ENCODE results near the gene PRR16. TPM values are rescaled to one million over a fixed set of nuclear protein-coding genes. Genes with fewer than 3 reads are reported as not detected.
"Not testable (repeated sequence)": the region's sequence is repeated elsewhere in the genome, so short reads cannot be mapped to it uniquely, and the experiment has no call there.

The PRR16 gene
- total RNA-seq, 4 donors from 2014 or later: 1.9 to 8.6 (median 2.8) TPM

GRCh38 chr5:120451445-120451844 is 12.7 kb upstream of the PRR16 start:
- Histone ChIP-seq H3K27ac (no peak overlapping the region), H3K9me3 (no peaks in the 10 kb centered on the region), H3K4me1 (peaks cover 6 to 11% of the 10 kb centered on the region in 2 donors), H3K27me3 (no peaks in the 10 kb centered on the region), H3K4me3 (replicated peaks in 1 of 3) (no peak overlapping the region), H3K36me3 (no peaks in the 10 kb centered on the region)
- DNase-seq: no peak
- intact Hi-C loops (cut with DNase I): no loop called here
- TF ChIP-seq, protein P1, sequence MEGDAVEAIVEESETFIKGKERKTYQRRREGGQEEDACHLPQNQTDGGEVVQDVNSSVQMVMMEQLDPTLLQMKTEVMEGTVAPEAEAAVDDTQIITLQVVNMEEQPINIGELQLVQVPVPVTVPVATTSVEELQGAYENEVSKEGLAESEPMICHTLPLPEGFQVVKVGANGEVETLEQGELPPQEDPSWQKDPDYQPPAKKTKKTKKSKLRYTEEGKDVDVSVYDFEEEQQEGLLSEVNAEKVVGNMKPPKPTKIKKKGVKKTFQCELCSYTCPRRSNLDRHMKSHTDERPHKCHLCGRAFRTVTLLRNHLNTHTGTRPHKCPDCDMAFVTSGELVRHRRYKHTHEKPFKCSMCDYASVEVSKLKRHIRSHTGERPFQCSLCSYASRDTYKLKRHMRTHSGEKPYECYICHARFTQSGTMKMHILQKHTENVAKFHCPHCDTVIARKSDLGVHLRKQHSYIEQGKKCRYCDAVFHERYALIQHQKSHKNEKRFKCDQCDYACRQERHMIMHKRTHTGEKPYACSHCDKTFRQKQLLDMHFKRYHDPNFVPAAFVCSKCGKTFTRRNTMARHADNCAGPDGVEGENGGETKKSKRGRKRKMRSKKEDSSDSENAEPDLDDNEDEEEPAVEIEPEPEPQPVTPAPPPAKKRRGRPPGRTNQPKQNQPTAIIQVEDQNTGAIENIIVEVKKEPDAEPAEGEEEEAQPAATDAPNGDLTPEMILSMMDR (IDR thresholded peaks at IDR 0.05): no peak
- no peak for TF ChIP-seq POLR2A (IDR thresholded peaks at IDR 0.05)
- 88 to 99% methylated on average over 5 to 8 of the region's 9 CpGs for WGBS, 2 donors

- Histone ChIP-seq H3K36me3 (no peaks in the 10 kb centered on the region), H3K9me3 (no peaks in the 10 kb centered on the region), H3K4me1 (peaks cover 6 to 11% of the 10 kb centered on the region in 2 donors), H3K4me3 (replicated peaks in 1 of 3) (no peak overlapping the region), H3K27ac (no peak overlapping the region), H3K27me3 (no peaks in the 10 kb centered on the region)
- no peak for DNase-seq
- no peak for TF ChIP-seq POLR2A (IDR thresholded peaks at IDR 0.05)
- TF ChIP-seq, protein P1 (IDR thresholded peaks at IDR 0.05): no peak
- 79 to 87% methylated on average over 1 of the region's 1 CpG for WGBS, 2 donors
- intact Hi-C loops (cut with DNase I): no loop called here
Observed at GRCh38 chr5:120452471-120452870, 11.6 kb upstream of the PRR16 start.

GRCh38 chr5:120454094-120454798 is 9.9 kb upstream of the PRR16 start:
- WGBS, 2 donors: 9 to 19% methylated on average over 1 of the region's 1 CpG
- Histone ChIP-seq H3K36me3 (no peaks in the 10 kb centered on the region), H3K27me3 (no peaks in the 10 kb centered on the region), H3K4me3 (replicated peaks in 1 of 3) (no peak overlapping the region), H3K9me3 (no peaks in the 10 kb centered on the region), H3K27ac (peak overlapping the region; percentile 28 to 69 (median 43)), H3K4me1 (peaks cover 6 to 11% of the 10 kb centered on the region in 2 donors)
- TF ChIP-seq POLR2A (IDR thresholded peaks at IDR 0.05): no peak
- TF ChIP-seq, protein P1 (IDR thresholded peaks at IDR 0.05): no peak
- peak in 1 of 2 donors; percentile 17 for DNase-seq
- intact Hi-C loops (cut with DNase I): no loop called here

- Histone ChIP-seq H3K4me3 (replicated peaks in 1 of 3) (no peak overlapping the region), H3K36me3 (no peaks in the 10 kb centered on the region), H3K4me1 (peaks cover 6 to 11% of the 10 kb centered on the region in 2 donors), H3K27me3 (no peaks in the 10 kb centered on the region), H3K27ac (no peak overlapping the region), H3K9me3 (no peaks in the 10 kb centered on the region)
- intact Hi-C loops (cut with DNase I): no loop called here
- TF ChIP-seq POLR2A (IDR thresholded peaks at IDR 0.05): no peak
- TF ChIP-seq, protein P1 (IDR thresholded peaks at IDR 0.05): no peak
- WGBS, 2 donors: 29 to 33% methylated on average over 3 of the region's 3 CpGs
- no peak for DNase-seq
Observed at GRCh38 chr5:120456006-120456405, 8.1 kb upstream of the PRR16 start.

GRCh38 chr5:120457839-120458507 is 6.1 kb upstream of the PRR16 start:
- no peaks in the 10 kb centered on the region for H3K27me3 ChIP-seq
- 65 to 72% methylated on average over 20 of the region's 20 CpGs for WGBS, 2 donors
- peak; percentile 80 to 82 for DNase-seq
- H3K36me3 ChIP-seq: no peaks in the 10 kb centered on the region
- no peak for TF ChIP-seq POLR2A (IDR thresholded peaks at IDR 0.05)
- TF ChIP-seq, protein P1 (IDR thresholded peaks at IDR 0.05): peak; percentile 43 to 75 (median 64)
- intact Hi-C loops (cut with DNase I): no loop called here
- no peak overlapping the region for H3K27ac ChIP-seq
- peaks cover 6 to 11% of the 10 kb centered on the region in 2 donors for H3K4me1 ChIP-seq
- no peaks in the 10 kb centered on the region for H3K9me3 ChIP-seq
- peak overlapping the region in 1 of 3 donors; percentile 23 for H3K4me3 ChIP-seq (replicated peaks in 1 of 3)

GRCh38 chr5:120458508-120458847 is 5.6 kb upstream of the PRR16 start:
- H3K4me1 ChIP-seq: peaks cover 6 to 11% of the 10 kb centered on the region in 2 donors
- H3K4me3 ChIP-seq (replicated peaks in 1 of 3); intact Hi-C loops (cut with DNase I); DNase-seq; H3K9me3 ChIP-seq; H3K36me3 ChIP-seq; H3K27me3 ChIP-seq; H3K27ac ChIP-seq: not testable (repeated sequence)
- 63% methylated on average over 2 of the region's 2 CpGs for WGBS, 2 donors
